NCI-H2029 treated with DMSO at 0.1 percent for 48 hours (cell line): ENCODE data around the gene GTF2A1.

Source experiments
- DNase-seq: peaks from one replicate; lab custom pipeline; 2025; lab: John Stamatoyannopoulos, UW

GTF2A1 gene

DNA sequence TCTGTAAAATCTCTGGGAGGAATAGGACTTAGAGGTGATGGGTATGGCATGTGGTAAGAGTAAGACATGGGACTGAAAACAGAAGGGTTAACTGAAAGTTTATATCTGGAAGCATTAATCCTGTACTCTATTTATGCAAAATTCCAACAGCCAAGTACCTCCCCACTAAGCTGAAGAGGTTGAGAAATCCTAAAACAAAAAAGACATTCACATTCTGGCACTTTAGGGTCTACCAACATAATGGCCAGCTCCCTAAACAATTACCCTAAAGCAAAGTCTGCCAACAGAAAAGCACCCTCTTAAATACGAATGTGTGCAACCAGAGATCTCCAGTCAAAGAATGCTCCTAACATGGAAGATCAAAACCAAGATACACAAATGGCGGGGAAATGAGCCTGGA is 87.4 kb downstream of the GTF2A1 start:
- no peak for DNase-seq

DNA sequence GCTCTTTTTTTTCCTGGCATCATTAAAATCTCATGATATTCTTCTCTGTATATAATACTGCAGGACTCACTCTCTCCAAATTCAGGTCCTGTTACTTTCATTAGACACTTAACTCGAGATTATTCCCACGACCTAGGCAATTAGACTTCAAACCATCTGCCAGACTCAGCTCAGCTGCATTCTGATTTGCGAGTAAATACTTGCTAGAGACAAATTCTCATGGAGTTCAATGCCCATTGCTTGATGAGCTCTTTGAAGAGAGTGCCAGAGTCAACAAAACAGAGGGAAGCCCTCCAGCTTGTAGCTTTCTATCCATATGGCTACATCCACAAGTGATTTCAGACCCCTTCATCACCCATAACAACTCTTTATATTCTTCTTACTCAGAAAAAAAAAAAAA is 88.3 kb downstream of the GTF2A1 start:
- DNase-seq: no peak

DNA sequence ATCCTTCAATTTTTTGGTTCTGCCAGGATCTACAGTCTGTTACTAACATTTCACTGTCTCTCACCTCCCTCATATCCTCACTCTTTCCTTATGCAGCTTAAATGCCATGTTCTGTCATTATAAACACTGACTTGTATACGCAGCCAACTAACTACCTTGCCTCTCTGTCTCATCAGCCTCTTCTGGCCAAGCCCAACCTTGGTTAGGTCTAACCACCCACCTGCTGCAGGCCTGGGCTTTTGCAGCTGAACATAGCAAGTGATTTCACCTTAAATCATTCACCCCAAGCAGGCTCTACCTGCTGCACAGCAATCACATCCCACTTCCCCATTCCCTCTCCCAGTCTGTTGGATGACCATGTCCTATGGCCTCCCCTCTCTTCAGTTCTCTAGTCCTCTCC is 91.5 kb downstream of the GTF2A1 start:
- DNase-seq: no peak

DNA sequence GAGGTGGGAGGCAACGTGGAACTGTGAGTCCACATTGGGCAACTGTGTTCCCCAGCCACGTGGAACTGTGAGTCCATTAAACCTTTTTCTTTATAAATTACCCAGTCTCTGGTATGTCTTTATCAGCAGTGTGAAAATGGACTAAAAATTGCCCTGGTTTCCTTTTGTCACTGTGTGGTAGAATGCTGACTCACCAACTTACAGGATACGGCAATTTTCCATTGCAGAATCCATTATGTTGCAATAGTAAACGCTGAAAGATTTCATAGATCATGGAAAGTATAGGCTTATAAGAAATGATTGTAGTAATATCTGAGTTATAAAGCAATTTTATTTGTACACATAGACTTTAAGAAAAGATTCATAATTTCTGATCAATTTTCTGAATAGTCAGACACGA is 93.0 kb downstream of the GTF2A1 start:
- no peak for DNase-seq

DNA sequence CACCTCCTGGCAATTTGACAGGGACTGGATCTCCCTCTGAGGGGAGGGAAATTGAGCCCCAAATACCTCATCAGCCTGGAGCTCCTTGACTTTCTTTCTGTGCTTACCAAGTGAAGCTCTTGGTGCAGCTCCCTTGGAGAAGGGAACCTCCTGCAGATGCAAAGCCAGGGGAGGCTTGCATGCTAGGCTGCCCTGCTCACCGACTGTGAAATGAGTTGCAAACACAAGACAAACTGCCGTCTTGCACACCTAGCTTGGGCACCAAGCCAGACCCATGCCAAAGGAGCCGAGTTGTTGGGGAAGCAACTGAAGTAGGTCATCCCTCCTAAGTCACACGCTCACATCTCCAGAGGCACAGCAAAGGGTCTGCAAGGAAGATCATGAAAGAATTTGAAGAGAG is 95.2 kb downstream of the GTF2A1 start:
- DNase-seq: no peak
